PC-3 (cell line): ENCODE data around the gene ARL5A.

Source experiments
- EZH2 ChIP-seq: fragments of 300-600 bp; sonication (generic); IDR thresholded peaks from one replicate; pipeline ENCODE4 v1.6.1; 2017; ENCODE audit warnings: antibody characterized with exemption, mild to moderate bottlenecking, low read length; ENCODE audit not compliant: unreplicated experiment
- EZH2phosphoT487 ChIP-seq: fragments of 300-600 bp; sonication (generic); IDR thresholded peaks from 2 replicates; pipeline ENCODE4 v1.6.1; 2018; ENCODE audit warnings: mild to moderate bottlenecking, antibody characterized with exemption, low read length, borderline replicate concordance
- TF ChIP-seq, protein P1 (sequence below): fragments of 300-600 bp; sonication (generic); conservative IDR thresholded peaks from 2 replicates; pipeline ENCODE4 v1.5.1; 2017; ENCODE audit warnings: antibody characterized with exemption, low read depth, mild to moderate bottlenecking, low read length

DNA sequence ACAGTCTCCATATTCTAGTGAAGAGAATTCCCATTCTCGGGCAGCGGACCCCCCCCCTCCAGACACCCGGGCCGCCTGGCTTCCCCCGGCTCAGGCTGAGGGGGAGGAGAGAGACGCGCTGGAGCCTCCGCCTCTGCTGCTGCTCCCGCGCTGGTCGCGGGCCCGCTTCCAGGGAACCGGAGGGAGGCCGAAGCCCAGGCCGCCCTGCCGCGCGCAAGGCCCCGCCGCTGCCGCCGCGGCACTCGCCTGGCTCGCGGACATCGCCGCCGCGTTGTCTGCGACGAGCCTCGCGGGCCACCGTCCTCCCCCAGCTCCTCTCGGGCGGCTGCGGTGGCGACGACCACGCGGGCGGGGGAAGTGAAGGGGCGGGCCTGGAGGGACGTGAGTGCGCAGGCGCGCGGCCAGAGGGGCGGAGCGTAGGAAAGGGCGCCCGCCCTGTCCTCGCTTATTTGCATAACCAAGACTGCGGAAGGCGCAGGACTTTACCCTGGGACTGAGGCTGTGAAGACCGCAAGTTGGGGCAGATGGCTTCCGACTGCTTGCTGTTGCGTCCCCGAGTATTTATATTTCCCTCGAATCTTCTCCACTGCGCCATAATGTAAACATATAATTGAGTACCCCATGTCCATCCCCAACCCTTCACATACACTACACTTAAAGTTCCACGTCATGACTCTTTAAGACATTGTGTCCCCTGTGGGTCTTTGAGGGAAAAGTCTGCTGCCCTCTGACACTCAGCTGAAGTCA, at the start of gene ARL5A:
- no peak for TF ChIP-seq EZH2phosphoT487
- TF ChIP-seq, protein P1, sequence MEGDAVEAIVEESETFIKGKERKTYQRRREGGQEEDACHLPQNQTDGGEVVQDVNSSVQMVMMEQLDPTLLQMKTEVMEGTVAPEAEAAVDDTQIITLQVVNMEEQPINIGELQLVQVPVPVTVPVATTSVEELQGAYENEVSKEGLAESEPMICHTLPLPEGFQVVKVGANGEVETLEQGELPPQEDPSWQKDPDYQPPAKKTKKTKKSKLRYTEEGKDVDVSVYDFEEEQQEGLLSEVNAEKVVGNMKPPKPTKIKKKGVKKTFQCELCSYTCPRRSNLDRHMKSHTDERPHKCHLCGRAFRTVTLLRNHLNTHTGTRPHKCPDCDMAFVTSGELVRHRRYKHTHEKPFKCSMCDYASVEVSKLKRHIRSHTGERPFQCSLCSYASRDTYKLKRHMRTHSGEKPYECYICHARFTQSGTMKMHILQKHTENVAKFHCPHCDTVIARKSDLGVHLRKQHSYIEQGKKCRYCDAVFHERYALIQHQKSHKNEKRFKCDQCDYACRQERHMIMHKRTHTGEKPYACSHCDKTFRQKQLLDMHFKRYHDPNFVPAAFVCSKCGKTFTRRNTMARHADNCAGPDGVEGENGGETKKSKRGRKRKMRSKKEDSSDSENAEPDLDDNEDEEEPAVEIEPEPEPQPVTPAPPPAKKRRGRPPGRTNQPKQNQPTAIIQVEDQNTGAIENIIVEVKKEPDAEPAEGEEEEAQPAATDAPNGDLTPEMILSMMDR: no peak
- TF ChIP-seq EZH2: no peak
